Keratinocyte (primary cell): ENCODE data around the gene XCL1. TPM values are rescaled to one million over a fixed set of nuclear protein-coding genes. Genes with fewer than 3 reads are reported as not detected.

ENCODE experiments used
- DNase-seq: peaks from one replicate; pipeline ENCODE4 v3.0.0-alpha.2; 2011; ENCODE audit warnings: low read depth, missing footprints, low spot score
- FAIRE-seq: peaks from 2 replicates; lab custom pipeline; 2011; peaks lifted over from hg19 to GRCh38; lab: Jason Lieb, UNC
- H2AFZ ChIP-seq: 2 replicates; pipeline ENCODE4 v1.6.0; 2012; ENCODE audit warnings: low read length, control low read depth, inconsistent platforms; ENCODE audit not compliant: control insufficient read depth
- H3K27ac ChIP-seq: 2 replicates; pipeline ENCODE4 v1.5.1; 2011; ENCODE audit warnings: low read length; ENCODE audit not compliant: control insufficient read depth, insufficient read depth
- H3K27me3 ChIP-seq: 3 replicates; pipeline ENCODE4 v1.6.0; 2011; ENCODE audit warnings: low read length; ENCODE audit not compliant: control insufficient read depth, insufficient read depth; ENCODE audit errors: extremely low read depth
- H3K36me3 ChIP-seq, 2 experiments: 2 replicates in 1 of 2; 3 replicates in 1 of 2; pipeline ENCODE4 v1.5.1; 2011; ENCODE audit warnings: low read length in 2 of 2, mild to moderate bottlenecking in 1 of 2; ENCODE audit not compliant: control insufficient read depth in 2 of 2, insufficient read depth in 2 of 2; ENCODE audit errors: extremely low read depth in 1 of 2
- H3K4me1 ChIP-seq: 3 replicates; pipeline ENCODE4 v1.5.1; 2011; ENCODE audit warnings: low read length; ENCODE audit not compliant: control insufficient read depth, insufficient read depth; ENCODE audit errors: extremely low read depth
- H3K4me2 ChIP-seq: 3 replicates; pipeline ENCODE4 v1.6.0; 2011; ENCODE audit warnings: low read depth, low read length; ENCODE audit not compliant: control insufficient read depth, insufficient read depth; ENCODE audit errors: extremely low read depth
- H3K4me3 ChIP-seq, 3 experiments: fragments of 200-600 bp in 1 of 3; sonication (generic) in 1 of 3; 2 replicates in 2 of 3; 3 replicates in 1 of 3; pipeline ENCODE4 v1.5.1; 2011 to 2016; ENCODE audit warnings: low read length in 3 of 3, mild to moderate bottlenecking in 3 of 3, control low read depth in 2 of 3, inconsistent platforms in 1 of 3, low read depth in 1 of 3, mixed read lengths in 1 of 3, mixed run types in 1 of 3, moderate library complexity in 1 of 3; ENCODE audit not compliant: control insufficient read depth in 2 of 3, insufficient read depth in 2 of 3; ENCODE audit errors: extremely low read depth in 1 of 3
- H3K79me2 ChIP-seq: 2 replicates; pipeline ENCODE4 v1.6.0; 2012; ENCODE audit warnings: low read length; ENCODE audit not compliant: control insufficient read depth, insufficient read depth
- H3K9ac ChIP-seq: 3 replicates; pipeline ENCODE4 v1.6.0; 2011; ENCODE audit warnings: low read length; ENCODE audit not compliant: control insufficient read depth, insufficient read depth; ENCODE audit errors: extremely low read depth
- H3K9me1 ChIP-seq: 3 replicates; pipeline ENCODE4 v1.6.0; 2011; ENCODE audit warnings: low read length; ENCODE audit not compliant: control insufficient read depth, insufficient read depth; ENCODE audit errors: extremely low read depth
- H3K9me3 ChIP-seq: 2 replicates; pipeline ENCODE4 v1.5.1; 2012; ENCODE audit warnings: low read depth, low read length; ENCODE audit not compliant: control insufficient read depth
- H4K20me1 ChIP-seq: 3 replicates; pipeline ENCODE4 v1.6.0; 2011; ENCODE audit warnings: low read length; ENCODE audit not compliant: control insufficient read depth, insufficient read depth; ENCODE audit errors: extremely low read depth
- CTCF ChIP-seq, 3 experiments: IDR thresholded peaks in 1 of 3; conservative IDR thresholded peaks in 1 of 3; optimal IDR thresholded peaks in 1 of 3; 2 replicates in 2 of 3; 3 replicates in 1 of 3; pipeline versions ENCODE3 to v1.5.1; 2011; ENCODE audit warnings: low read length in 3 of 3, mild to moderate bottlenecking in 3 of 3, moderate library complexity in 2 of 3, control low read depth in 1 of 3, inconsistent platforms in 1 of 3; ENCODE audit not compliant: insufficient read depth in 2 of 3; ENCODE audit errors: extremely low read depth in 1 of 3
- EZH2 ChIP-seq: IDR thresholded peaks from one replicate; pipeline ENCODE4 v1.6.1; 2012; ENCODE audit warnings: inconsistent platforms, mild to moderate bottlenecking, low read length, moderate library complexity
- dilution Hi-C: fragments of 300-500 bp; cut with MboI; formaldehyde crosslinking; loops from one replicate; pipeline ENCODE4 v1.7.0; 2020; ENCODE audit warnings: low sequenced_read_pairs; ENCODE audit not compliant: extremely low pct_ligation_motif_present
- polyA plus RNA-seq, 5 experiments: library from polyadenylated mRNA; depleted of rRNA in 3 of 5; stranded (reverse) in 3 of 5; stranded (forward) in 1 of 5; unstranded in 1 of 5; fragments of >200 nt; gene quantifications; 1 replicate in 1 of 5; 2 replicates in 3 of 5; 3 replicates in 1 of 5; pipeline versions ENCODE4 v1.2.1 to v1.2.3, GENCODE V29; 2011 to 2012; ENCODE audit warnings: missing spikeins in 2 of 5, low read depth in 1 of 5, low replicate concordance in 1 of 5

Gene XCL1
- polyA plus RNA-seq, 1 donor (not counting 4 experiments of a cell fraction or from before 2014, with no cell fraction given): 0.18 TPM

GRCh38 chr1:168567007-168567406 is 9.4 kb upstream of the XCL1 start:
- DNase-seq: no peak
- H3K4me3 ChIP-seq: no peak overlapping the region

GRCh38 chr1:168567568-168567967 is 8.8 kb upstream of the XCL1 start:
- Histone ChIP-seq H3K36me3 (no peaks in the 10 kb centered on the region), H3K4me1 (no peaks in the 10 kb centered on the region), H4K20me1 (no peaks in the 10 kb centered on the region), H3K9ac (no peak overlapping the region), H3K79me2 (no peaks in the 10 kb centered on the region), H3K9me1 (no peaks in the 10 kb centered on the region), H3K27me3 (peaks cover 4% of the 10 kb centered on the region), H3K4me3 (no peak overlapping the region), H3K9me3 (no peaks in the 10 kb centered on the region), H2AFZ (no peak overlapping the region), H3K27ac (no peak overlapping the region), H3K4me2 (no peak overlapping the region)
- FAIRE-seq (no peak), DNase-seq (no peak)
- TF ChIP-seq CTCF (optimal IDR thresholded peaks at IDR 0.05 in 1 of 3, IDR thresholded peaks at IDR 0.05 in 1 of 3, conservative IDR thresholded peaks at IDR 0.05 in 1 of 3; ENCODE audit: extremely low read depth in 1 of 3, insufficient read depth in 2 of 3, low read length in 3 of 3): no peak
- TF ChIP-seq EZH2: no peak
- dilution Hi-C loops: no loop called here

More at GRCh38 chr1:168567007-168567406, 9.4 kb upstream of the XCL1 start:
- Histone ChIP-seq H3K4me2 (no peak overlapping the region), H3K79me2 (no peaks in the 10 kb centered on the region), H3K27ac (no peak overlapping the region), H3K36me3 (no peaks in the 10 kb centered on the region), H3K9ac (no peak overlapping the region), H3K27me3 (no peaks in the 10 kb centered on the region), H3K4me1 (no peaks in the 10 kb centered on the region), H2AFZ (no peak overlapping the region), H3K9me1 (no peaks in the 10 kb centered on the region), H3K9me3 (no peaks in the 10 kb centered on the region), H4K20me1 (no peaks in the 10 kb centered on the region)
- no peak for TF ChIP-seq EZH2
- TF ChIP-seq CTCF (optimal IDR thresholded peaks at IDR 0.05 in 1 of 3, IDR thresholded peaks at IDR 0.05 in 1 of 3, conservative IDR thresholded peaks at IDR 0.05 in 1 of 3; ENCODE audit: extremely low read depth in 1 of 3, insufficient read depth in 2 of 3, low read length in 3 of 3): no peak
- dilution Hi-C loops: no loop called here
- no peak for FAIRE-seq
